NCI-H2196 treated with DMSO at 0.1 percent for 48 hours (cell line): ENCODE data around the gene SPEG.
A peak's percentile ranks its signal among the peaks of the same experiment; 100 is the strongest.

Source experiments
- DNase-seq: peaks from one replicate; lab custom pipeline; 2025; ENCODE audit not compliant: unreplicated experiment; lab: John Stamatoyannopoulos, UW

Gene SPEG

GRCh38 chr2:219423652-219424377 lies 10.8 kb upstream of the SPEG start:
- DNase-seq: no peak

- DNase-seq: no peak
Measured at GRCh38 chr2:219425238-219426067, 9.2 kb upstream of the SPEG start.

GRCh38 chr2:219426068-219426443 lies 8.6 kb upstream of the SPEG start:
- no peak for DNase-seq

DNA sequence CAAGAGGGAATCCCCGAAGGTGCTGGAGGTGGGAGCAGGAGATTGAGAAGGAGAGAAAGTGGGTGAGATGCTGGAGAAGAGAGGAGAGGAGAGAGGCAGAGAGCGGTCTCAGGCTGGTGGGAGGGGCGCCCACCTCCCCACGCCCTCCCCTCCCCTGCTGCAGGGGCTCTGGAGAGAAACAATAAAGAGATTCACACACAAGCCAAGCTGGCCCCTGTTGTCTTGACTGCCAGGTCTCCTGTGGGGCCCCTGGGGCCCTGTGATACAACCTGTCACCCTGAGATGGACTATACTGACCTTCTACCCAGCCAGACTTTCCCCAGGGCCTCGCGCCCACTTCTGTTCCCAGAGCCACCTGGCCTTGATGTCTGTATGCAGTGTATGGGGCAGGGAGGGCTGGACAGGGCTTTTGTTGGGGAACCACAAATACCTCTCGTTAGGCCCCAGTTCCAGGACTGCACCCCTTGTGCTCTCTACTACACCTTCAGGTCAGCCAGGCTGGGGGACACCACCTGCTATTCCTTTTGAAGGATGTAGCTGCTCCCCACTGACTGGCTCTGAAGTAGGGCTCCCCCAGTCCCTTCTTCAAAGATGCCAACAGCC lies 8.0 kb upstream of the SPEG start:
- DNase-seq: no peak

DNA sequence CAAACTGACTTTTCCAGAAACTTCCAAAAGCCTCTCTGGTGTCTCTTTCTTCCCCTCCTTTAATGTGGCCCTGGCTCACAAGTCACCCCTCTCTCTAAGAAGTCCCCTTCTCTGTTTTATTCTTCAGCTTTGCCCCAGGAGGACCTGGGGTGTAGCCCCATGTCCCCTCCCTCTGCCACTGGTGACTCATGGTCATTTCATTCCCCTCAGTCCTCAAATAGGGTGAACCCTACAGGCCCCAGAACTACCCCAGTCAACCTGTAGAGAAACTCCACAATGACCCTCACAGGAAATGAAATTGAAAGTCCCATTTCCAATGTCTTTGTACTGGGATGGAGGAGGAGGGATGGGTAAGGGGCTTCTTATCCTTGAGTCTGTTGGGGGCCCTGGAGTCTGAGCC lies 6.2 kb upstream of the SPEG start:
- DNase-seq: no peak

- no peak for DNase-seq
Measured at GRCh38 chr2:219429958-219430606, 4.6 kb upstream of the SPEG start.

GRCh38 chr2:219430633-219431615 lies 3.7 kb upstream of the SPEG start:
- DNase-seq: peak; percentile 8

DNA sequence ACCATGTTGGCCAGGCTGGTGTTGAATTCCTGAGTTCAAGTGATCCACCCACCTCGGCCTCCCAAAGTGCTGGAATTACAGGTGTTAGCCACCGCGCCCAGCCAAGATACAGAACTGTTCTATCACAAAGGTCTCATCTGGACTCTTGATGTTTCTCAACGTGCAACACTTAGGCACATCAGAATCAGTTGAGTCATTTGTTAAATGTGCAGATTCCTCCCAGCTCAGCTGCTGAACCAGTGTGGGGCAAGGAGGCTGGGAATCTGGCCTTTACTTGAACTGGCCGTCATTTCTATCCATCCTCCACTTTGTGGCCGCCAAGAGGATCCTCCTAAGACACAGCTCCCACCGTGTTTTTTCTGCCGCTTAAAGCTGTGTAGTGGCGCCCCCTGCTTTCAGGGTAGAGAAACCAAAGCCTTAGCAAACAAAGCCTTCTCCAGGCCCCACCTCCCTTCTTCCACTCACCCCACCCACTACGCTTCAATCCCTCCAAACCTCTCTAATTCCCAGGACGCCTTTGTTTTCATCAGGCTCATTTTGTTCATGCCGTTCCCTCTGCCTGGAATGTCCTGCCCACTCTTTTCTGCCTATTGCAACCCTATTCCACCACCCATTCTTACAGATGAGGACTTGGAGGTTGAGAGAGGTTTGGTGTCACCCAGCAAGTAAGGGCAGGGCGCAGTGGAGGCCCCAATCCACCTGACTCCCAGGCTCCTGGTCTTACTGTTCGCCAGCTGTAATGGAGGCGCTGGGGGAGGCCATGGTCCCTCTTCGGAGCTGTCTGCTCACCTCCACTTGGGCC lies 776 bp upstream of the SPEG start:
- no peak for DNase-seq

DNA sequence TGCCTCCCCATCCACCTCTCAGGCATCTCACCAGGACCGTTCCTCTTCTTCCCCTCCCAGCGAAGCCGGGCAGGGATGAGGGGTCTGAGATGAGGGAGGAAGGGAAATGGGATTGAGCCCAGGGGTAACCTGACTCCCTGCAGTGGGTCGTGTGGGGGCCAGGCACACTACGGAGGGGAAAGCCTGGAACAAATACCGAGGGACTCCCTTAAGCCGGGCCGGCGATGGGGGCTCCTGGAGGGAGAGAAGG lies 250 bp upstream of the SPEG start:
- no peak for DNase-seq

DNA sequence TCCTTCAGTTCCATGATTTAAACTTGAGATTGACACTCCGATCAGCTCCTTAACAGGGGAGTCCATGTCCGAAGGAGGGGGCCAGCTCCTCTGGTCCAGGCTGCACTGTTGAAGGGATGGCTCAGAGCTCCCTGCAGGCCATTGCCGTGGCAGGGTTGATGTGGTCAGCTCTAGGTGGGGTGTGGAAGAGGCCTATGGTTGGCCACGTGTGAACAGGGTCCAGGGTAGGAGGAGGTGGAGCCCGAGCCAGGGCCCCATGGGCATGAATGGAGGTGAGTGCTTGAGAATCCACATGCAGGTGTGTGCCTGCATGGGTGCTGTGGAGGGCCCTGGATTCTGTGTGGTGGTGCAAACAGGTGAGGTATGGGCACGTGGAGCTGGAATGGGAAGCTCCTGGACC lies 1.1 kb downstream of the SPEG start:
- DNase-seq: no peak

DNA sequence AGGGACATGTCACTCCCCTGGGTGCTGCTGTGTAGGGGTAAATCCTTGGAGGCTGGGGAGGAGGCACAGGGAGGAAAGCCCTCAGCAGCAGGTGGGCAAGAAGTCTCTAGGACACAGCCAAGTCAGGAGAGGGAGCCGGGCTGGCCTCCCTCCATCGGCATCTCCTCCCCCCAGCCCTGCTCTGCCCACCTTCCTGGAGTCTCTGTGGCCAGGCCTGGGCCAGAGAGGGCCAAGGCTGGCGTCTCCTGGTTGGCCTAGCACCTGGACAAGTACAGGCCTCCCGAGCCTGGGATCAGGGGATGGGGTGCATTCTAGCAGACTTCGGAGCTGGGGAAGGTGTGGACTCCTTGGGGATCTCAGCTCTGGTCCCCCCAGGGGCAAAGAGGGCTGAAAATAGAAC lies 1.8 kb downstream of the SPEG start:
- no peak for DNase-seq

GRCh38 chr2:219437141-219437540 lies 2.5 kb downstream of the SPEG start:
- no peak for DNase-seq

GRCh38 chr2:219437690-219438206 lies 3.1 kb downstream of the SPEG start:
- no peak for DNase-seq

DNA sequence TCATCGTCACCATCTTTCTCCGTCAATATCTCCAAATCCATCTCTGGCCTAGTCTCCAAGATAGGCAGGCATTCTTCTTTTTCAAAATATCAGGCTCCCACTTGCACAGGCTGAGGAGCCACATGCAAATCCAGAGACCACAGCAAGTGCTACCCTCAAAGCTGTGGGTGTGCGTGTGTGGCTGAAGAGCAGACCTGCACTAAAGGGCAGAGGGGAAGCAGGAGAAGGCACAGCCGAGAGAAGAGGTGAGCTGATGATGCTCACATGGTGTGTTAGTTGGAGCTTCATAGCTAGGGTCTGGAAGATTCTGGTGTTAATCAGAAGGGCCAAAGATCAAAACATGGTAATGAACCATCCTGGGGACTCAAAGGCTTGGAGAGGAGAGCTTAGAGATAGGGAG lies 3.8 kb downstream of the SPEG start:
- no peak for DNase-seq

DNA sequence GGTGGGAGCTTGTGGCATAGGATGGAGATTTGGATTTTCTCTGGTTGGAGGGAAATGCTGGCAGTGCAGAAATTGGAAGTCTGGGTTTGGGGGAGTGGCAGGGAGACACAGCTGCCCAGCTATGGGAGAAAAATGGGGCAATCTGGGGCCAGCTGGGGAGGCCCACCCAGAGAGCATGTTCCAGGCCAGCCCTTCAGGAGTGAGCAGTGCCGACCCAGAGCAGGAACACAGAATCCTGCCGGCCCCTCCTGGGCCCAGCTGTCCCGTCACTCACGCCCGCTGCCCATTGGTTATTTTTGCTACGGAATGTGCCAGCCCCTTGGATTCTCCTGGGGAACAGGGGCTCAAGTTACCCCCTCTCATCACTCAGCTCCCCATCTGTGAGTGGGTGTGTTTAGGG lies 4.9 kb downstream of the SPEG start:
- DNase-seq: no peak

- no peak for DNase-seq
Measured at GRCh38 chr2:219440388-219441256, 6.0 kb downstream of the SPEG start.

DNA sequence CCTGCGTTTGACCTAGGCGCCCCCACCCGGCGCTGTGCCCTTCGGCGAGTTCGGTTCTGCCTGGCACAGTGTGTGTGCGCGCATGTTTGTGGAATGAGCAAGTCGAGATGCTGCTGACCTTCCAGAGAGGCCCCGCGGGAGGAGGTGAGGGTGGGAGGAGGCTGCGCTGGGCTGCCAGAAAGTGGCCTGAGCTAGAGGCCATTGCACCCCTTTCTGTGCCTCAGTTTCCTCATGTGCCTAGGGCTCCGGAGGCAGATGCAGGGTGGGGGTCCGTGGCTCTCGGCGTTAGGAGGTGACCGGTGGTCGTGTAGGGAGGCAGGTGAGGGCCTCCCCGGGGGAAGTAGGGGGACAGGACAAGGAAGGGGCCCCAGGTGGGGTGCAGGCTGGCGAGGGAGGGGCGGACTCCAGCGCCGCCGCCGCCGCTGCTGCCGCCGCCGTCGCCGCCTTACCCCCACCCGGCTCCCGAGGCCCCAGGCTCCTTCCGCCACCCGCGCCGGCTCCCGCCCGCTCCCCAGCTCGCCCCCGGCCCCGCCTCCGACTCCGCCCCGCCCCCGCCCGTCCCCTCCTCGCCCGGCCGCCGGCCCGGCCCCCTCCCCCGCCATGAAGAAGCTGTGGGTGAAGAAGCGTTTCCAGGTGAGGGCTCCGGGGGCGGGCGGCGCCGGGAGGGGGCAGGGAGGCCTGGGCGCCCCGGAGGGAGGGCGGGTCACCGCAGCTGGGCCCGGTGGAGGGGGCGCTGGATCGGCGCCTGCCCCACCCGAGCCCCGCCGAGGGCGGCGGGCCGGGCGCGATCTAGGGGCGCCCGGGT lies 7.0 kb downstream of the SPEG start:
- no peak for DNase-seq
